GM18519 (cell line): ENCODE results near the gene TBC1D30.
"Not testable (repeated sequence)": the region's sequence is repeated elsewhere in the genome, so short reads cannot be mapped to it uniquely, and the experiment has no call there.

Experiments
- ATAC-seq: cut with Tn5 transposase; IDR thresholded peaks from one replicate; pipeline ENCODE4 v1.9.1; 2021; ENCODE audit warnings: mild to moderate bottlenecking, moderate library complexity; ENCODE audit not compliant: unreplicated experiment, low FRiP score

TBC1D30 gene

GRCh38 chr12:64848409-64848808 lies 24.0 kb downstream of the TBC1D30 start:
- ATAC-seq, result not testable (repeated sequence)

GRCh38 chr12:64858882-64859605 lies 34.6 kb downstream of the TBC1D30 start:
- ATAC-seq, result no peak

- ATAC-seq, result no peak
Measured at GRCh38 chr12:64860446-64860998, 36.1 kb downstream of the TBC1D30 start.

- no peak for ATAC-seq
Measured at GRCh38 chr12:64864319-64864718, 39.9 kb downstream of the TBC1D30 start.

DNA sequence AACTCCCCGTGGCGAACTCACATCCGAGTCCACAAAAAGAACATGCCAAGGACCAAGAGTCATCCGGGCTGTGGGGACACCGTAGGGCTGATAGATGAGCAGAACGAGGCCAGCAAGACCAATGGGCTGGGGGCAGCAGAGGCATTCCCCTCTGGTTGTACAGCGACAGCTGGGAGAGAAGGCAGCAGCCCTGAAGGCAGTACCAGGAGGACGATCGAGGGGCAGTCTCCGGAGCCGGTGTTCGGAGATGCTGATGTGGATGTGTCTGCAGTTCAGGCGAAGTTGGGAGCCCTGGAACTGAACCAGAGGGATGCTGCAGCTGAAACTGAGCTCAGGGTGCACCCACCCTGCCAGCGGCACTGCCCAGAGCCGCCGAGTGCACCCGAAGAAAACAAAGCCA lies 50.7 kb downstream of the TBC1D30 start:
- ATAC-seq, result no peak

GRCh38 chr12:64876388-64877071 lies 52.1 kb downstream of the TBC1D30 start:
- no peak for ATAC-seq

DNA sequence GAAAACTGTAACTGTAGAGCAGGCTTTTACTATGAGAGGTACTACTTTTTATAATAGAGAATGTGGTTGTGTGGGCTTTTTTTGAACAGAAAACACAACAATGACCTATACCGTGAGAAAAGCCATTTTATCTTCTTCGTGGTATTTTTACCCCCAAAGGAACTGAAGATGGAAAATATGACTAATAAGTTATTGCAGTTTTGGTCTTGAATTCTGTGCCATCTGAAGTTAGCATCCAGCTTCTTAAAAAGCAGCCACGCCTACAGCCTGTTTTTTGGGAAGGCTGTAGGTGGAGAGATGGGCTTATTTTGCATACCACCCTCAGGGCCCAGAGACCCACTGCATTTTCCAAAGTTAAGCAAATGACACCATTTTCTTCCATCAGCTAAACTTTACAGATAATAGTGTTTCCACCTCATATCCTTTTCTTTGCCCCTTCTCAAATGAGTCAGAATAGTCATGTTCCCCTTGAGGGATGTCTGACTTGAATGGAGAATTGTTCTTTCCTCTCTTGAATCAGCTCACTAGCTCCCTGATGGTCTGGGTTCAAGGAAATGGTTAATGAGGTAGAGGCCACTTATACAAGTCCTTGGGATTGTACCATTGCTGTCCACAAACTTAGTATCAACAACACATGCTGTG lies 53.0 kb downstream of the TBC1D30 start:
- ATAC-seq, result peak; percentile 82

- no peak for ATAC-seq
Measured at GRCh38 chr12:64882687-64883086, 58.2 kb downstream of the TBC1D30 start.

- no peak for ATAC-seq
Measured at GRCh38 chr12:64883264-64884163, 59.1 kb downstream of the TBC1D30 start.

GRCh38 chr12:64884164-64884542 lies 59.7 kb downstream of the TBC1D30 start:
- ATAC-seq, result no peak

- no peak for ATAC-seq
Measured at GRCh38 chr12:64884728-64885127, 60.3 kb downstream of the TBC1D30 start.

- no peak for ATAC-seq
Measured at GRCh38 chr12:64889434-64890216, 65.2 kb downstream of the TBC1D30 start.

GRCh38 chr12:64890873-64891468 lies 66.5 kb downstream of the TBC1D30 start:
- no peak for ATAC-seq

DNA sequence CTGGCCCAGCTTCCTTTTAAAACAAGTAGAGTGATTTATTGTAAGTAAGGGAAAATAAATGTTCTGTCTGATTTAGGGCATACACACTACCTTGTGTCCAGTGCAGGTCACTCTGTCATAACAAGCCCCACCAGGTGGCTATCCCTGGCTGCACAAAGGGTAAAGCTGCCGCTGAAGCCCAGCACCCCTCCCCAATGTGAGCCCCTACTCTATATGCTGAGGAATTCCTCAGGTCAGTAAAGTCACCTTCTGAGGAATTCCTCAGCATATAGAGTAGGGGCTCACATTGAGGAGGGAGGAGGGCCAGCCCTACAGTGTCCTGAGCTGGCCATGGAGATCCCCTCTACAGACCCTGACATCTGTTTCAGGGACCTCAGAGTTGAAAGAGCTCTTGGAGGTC lies 67.2 kb downstream of the TBC1D30 start:
- no peak for ATAC-seq

DNA sequence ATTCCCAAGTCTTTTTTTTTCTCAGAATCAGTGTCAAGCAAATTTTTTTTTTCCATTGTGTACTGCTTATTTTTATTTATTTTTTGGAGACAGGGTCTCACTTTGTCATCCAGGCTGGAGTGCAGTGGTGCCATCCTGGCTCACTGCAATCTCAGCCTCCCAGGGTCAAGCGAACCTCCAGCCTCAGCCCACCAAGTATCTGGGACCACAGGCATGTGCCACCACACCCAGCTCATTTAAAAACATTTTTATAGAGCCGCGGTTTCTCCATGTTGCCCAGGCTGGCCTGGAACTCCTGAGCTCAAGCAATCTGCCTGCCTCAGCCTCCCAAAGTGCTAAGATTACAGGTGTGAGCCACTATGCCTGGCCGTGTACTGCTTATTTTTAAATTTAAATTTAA lies 68.1 kb downstream of the TBC1D30 start:
- no peak for ATAC-seq

GRCh38 chr12:64893961-64894360 lies 69.5 kb downstream of the TBC1D30 start:
- no peak for ATAC-seq

- no peak for ATAC-seq
Measured at GRCh38 chr12:64894827-64895475, 70.5 kb downstream of the TBC1D30 start.

DNA sequence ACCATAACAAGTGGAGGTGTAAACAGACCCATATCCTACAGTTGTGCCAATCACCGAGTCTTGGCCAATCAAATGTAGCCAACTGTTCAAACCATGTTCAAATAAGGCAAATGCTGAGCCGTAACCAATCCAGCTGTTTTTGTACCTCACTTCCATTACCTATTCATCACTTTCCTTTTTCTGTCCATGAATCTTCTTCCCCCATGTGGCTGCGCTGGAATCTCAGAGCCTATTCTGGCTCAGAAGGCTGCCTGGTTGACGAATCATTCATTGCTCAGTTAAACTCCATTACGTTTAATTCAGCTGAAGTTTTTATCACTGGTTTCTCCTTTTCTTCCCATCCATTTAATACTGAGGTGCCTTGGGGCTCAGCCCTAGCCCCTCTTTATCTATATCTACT lies 71.1 kb downstream of the TBC1D30 start:
- ATAC-seq, result no peak

GRCh38 chr12:64900540-64900939 lies 76.1 kb downstream of the TBC1D30 start:
- no peak for ATAC-seq
